ENCODE measurements around the gene TMEM229B.

DNA sequence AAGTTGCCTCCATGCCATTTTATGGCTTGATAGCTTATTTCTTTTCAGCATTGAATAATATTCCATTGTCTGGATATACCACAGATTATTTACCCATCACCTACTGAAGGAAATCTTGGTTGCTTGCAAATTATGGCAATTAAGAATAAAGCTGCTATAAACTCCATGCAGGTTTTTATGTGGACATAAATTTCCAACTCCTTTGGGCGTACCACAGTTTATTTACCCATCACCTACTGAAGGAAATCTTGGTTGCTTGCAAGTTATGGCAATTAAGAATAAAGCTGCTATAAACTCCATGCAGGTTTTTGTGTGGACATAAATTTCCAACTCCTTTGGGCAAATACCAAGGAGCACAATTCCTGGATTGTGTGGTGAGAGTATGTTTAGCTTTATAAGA lies 32.0 kb upstream of the TMEM229B start:
- TF ChIP-seq, protein P1, sequence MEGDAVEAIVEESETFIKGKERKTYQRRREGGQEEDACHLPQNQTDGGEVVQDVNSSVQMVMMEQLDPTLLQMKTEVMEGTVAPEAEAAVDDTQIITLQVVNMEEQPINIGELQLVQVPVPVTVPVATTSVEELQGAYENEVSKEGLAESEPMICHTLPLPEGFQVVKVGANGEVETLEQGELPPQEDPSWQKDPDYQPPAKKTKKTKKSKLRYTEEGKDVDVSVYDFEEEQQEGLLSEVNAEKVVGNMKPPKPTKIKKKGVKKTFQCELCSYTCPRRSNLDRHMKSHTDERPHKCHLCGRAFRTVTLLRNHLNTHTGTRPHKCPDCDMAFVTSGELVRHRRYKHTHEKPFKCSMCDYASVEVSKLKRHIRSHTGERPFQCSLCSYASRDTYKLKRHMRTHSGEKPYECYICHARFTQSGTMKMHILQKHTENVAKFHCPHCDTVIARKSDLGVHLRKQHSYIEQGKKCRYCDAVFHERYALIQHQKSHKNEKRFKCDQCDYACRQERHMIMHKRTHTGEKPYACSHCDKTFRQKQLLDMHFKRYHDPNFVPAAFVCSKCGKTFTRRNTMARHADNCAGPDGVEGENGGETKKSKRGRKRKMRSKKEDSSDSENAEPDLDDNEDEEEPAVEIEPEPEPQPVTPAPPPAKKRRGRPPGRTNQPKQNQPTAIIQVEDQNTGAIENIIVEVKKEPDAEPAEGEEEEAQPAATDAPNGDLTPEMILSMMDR (conservative IDR thresholded peaks at IDR 0.05), result no peak
- no peak for TF ChIP-seq EZH2 (IDR thresholded peaks at IDR 0.05; ENCODE audit: low read depth)
